HS-27A (cell line): Measurements from ENCODE around the gene PKP3.
"Not testable (repeated sequence)": the region's sequence is repeated elsewhere in the genome, so short reads cannot be mapped to it uniquely, and the experiment has no call there.

Experiments
- DNase-seq: peaks from one replicate; pipeline ENCODE4 v3.0.0-alpha.2; 2012; ENCODE audit warnings: low read depth, missing footprints

Gene PKP3

DNA sequence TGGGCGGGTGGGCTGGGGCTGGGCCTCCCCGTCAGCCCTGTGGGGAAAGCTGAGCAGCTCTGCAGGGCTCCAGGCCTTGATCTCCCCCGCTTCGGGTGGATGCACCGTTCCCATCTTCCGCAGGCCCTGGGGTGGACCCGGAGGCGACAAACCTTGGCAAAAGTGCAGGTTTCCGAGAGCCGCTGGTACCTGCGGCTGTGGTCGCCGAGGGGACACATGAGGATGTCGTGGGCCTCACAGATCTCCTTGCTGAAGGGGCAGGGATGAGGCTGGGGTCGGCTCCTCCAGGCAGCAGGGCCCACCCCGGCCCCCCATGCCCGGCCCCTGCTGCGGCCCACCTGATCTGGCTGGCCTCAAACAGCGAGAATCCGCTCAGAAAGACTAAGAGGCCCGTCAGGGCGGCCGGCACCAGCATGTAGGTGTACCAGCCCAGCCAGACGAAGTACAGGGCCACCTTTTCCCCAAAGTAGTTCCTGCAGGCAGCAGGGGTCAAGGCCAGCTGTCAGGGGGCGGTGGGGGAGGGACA is 36.0 kb downstream of the PKP3 start:
- DNase-seq: no peak

DNA sequence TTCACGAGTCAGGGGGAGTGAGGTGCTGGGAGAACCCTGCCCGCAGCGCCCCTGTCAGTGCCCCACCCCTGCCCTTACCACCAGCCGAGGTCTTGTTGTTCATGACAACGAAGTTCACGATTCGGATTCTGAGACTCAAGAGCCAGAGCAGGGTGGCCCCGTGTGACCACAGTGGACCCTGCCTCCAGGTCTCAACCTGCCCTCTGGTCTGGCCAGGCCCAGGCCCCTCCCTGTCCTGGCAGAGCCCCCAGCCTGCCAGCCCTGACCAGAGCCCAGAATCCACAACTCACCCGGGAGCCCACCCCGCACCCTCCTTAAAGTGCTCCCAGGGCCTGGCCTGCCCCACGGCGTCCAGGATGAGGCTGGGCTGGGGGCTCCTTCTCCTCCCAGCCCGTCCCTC is 37.9 kb downstream of the PKP3 start:
- no peak for DNase-seq

- no peak for DNase-seq
These were observed 38.6 kb downstream of the PKP3 start for GRCh38 chr11:432501-433100.

- DNase-seq: no peak
These were observed 39.1 kb downstream of the PKP3 start for GRCh38 chr11:433111-433510.

DNA sequence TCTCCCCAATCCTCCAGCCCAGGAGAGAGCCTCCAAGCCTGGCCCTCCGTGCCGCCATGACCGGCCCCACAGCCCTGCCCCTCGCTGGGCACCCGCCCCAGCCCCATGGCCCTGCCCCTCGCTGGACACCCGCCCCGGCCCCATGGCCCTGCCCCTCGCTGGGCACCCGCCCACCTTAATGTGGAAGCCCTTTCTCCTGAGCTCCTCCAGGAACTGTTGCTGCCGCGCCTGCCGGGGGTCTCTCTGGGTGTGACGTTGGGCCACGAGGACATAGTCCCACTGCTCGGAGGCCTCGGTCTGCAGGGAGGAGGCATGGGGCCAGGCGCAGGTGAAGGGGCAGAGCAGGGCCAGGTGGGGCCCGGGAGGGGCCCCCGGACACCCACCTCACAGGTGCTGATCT is 39.6 kb downstream of the PKP3 start:
- no peak for DNase-seq

DNA sequence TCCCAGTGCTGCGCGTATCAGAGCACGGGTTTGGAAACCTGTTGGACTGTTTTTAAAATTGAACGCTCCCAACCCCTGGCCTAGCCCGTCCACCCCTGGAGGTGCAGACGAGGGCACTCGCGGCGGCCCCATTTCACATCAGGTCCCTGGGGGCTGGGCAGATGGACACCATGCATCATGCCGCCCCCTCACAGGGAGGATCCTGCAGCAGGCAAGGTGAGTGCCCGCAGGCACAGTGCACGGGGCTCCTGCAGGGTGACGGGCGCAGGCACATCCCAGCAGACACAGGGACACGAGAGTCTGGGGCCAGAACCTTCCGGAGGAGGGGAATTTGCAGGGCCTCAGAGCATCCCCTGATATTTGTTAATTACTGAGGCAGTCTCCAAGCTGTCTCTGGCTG is 40.5 kb downstream of the PKP3 start:
- DNase-seq: no peak

GRCh38 chr11:434999-435740 is 41.2 kb downstream of the PKP3 start:
- not testable (repeated sequence) for DNase-seq

- DNase-seq: no peak
These were observed 43.3 kb downstream of the PKP3 start for GRCh38 chr11:437228-437870.

GRCh38 chr11:438101-438844 is 44.3 kb downstream of the PKP3 start:
- no peak for DNase-seq

DNA sequence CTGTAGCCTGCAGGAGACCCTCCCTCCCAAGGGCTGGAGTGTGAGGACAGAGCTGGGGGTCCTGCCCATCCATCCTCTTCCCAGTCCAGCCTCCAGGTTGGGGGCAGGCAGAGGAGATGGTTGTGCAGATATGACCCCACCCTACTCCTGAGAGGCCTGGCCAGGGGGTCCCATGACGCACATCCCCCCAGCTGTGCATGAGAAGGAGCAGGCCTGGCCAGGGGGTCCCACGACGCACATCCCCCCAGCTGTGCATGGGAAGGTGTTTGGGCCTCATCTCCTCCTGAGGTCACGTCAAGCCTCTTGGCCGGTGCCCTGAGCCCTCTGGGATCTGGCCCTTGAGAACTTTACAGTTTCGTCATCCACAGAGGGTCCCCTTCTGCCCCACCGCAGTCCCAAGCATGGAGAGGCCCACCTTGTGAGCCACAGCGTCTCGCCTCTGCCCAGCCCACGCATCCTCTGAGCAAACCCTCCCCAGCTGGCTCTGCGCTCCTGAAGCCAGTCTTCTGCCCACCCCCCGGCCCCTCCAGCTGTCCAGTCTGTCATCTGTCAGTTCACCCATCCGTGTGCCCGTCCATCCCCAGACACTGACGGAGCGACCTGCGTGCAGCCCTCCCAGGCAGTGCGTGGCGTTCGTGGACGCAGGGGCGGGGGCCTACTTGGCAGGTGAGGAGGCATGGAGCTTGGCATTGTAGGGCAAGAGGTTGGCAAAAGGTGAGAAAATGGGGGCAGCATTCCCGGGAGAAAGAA is 45.5 kb downstream of the PKP3 start:
- DNase-seq: no peak

DNA sequence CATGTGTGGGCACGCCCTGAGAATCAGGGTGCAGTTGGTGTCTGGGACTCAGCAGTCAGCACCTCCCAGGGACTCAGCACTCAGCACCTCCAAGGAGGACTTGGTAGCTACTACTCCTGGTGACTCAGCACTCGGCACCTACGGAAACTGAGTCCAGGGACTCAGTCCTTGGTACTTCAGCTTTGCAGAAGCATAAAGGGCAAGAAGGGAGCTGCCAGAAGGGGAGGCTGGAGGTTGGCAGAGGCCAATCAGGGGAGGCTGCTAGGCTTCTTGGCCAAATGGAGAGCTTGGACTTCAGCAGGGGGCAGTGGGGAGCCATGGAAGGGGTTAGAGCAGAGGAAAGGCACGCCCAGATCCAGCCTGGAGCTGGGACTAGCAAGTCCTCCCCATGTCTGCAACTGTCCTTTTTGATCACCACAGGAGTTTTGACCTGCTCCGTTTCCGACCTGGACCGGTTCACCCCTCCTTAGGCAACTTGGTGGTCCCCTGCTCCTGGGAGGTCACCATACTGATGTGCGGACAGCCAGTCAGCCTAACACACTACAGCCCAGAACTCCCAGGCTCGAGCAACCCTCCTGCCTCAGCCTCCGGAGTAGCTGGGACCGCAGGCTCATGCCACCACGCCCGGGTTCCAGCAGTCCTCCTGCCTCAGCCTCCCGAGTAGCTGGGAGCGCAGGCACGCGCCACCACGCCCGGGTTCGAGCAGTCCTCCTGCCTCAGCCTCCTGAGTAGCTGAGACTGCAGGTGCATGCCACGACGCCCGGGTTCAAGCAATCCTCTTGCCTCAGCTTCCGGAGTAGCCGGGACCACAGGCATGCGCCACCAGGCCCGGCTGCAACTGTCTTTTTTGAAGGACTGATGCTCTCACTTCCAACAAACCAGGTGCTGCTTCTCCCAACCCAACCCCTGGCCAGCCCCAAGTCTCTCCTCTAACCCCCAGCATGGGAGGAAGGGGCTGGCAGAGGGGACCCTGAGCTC is 46.3 kb downstream of the PKP3 start:
- no peak for DNase-seq

DNA sequence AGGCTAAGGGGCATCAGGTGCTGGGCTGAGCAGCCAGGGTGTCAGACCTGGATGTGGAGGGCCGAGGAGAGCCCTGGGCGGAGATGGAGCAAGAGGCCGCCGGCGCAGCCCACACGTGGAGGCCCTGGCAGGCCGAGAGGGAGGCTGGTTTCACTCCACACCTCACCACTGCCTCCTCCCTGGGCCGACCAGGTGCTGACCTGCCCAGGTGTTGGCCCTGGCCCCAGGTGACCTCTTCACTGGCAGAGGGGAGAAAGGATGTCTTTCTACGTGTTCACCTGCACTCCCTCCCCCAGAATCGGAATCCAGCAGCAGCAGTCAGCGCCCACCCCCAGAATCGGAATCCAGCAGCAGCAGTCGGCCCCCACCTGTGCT is 47.0 kb downstream of the PKP3 start:
- no peak for DNase-seq

DNA sequence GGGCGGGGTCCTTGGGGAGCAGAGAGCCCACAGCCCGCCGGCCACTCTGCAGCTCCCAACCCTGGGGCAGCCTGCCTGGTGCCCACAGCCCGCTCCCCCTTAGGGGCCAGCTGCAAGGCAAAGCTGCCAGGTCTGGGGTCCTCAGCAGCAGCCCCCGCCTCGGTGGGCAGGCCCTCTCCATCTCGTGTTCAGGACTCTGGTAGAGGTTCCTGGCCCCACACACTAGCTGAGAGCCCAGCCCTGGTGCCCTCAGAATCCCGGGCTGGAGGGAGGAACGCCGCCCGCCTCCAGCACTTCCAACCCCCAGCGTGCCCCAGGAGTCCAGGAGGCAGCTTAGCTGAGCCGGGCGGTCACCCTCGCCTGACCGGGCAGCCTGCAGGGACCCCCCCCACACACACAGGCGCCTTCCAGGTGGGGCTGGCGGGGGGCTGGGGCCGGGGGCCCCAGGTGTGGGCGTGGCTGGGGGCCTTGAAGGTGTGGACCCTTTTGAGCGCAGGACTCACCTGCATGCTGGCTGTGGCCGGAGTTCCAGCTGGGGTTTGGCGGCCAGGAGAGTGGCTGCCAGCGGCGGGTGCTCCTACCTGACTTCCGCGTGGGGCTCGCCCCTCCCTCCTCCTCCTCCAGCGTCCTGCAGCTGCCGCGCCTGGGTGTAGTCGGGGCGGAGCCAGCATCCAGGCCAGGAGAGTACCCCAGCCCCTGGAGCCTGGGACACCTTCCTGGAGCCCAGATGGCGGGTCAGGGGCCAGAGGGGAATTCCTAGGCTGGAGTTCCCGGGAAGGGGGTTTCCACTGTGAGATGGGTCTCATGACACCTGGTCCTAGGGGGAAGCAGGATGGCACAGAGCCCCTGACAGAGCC is 47.6 kb downstream of the PKP3 start, which contains the start of gene ANO9:
TSS of gene ANO9 (minus strand) at position 594 of the 857 bp plus-strand sequence. CDS start at position 509, 85 bp downstream.
- no peak for DNase-seq

DNA sequence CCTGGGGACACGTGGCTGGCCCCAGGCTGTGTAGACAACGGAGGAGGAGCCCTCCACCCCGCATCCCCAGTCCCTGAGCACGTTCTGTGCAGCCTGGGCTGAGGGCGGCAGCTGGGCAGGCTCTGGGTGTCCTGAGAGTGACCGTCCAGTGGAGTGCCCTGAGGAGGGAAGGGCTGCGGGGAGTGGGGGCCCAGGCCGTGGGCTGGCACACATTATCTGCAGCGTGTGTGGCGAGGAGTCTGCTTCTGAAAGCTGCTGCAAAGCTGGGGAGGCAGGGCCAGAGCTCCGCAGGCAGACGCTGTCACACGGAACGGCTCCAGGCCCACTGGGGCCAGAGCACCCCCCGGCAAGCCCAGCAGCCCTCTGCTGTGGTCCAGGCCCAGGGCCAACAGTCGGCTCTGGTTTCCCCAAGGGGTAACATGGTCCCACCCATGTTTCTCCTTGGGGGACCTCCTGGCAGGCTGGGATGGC is 48.6 kb downstream of the PKP3 start:
- no peak for DNase-seq

DNA sequence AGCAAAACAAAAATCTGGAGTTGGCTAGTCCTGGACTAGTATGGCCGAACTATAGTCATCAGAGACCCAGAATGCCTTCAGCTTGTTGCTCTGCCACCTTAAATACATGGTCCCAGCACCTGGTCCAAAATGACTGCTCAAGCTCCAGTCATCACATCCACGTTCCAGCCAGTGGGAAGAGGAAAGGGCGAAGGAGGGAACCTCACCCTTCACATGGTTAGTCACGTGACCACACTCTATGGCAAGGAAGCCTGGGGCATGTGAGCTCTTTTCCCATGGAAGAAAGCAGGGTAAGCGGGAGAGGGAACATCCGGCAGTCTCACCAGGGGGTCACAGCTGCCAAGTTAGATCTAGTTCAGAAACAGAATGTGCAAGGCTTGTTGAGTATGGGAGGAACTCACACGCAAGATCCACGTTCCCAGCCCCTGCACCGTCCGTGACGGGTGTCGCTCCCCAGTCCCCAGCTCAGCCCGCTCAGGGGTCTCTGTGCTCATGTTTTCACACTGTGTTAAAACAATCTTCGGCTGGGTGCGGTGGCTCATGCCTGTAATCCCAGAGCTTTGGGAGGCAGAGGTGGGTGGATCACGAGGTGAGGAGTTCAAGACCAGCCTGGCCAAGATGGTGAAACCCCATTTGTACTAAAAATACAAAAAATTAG is 49.7 kb downstream of the PKP3 start:
- no peak for DNase-seq

DNA sequence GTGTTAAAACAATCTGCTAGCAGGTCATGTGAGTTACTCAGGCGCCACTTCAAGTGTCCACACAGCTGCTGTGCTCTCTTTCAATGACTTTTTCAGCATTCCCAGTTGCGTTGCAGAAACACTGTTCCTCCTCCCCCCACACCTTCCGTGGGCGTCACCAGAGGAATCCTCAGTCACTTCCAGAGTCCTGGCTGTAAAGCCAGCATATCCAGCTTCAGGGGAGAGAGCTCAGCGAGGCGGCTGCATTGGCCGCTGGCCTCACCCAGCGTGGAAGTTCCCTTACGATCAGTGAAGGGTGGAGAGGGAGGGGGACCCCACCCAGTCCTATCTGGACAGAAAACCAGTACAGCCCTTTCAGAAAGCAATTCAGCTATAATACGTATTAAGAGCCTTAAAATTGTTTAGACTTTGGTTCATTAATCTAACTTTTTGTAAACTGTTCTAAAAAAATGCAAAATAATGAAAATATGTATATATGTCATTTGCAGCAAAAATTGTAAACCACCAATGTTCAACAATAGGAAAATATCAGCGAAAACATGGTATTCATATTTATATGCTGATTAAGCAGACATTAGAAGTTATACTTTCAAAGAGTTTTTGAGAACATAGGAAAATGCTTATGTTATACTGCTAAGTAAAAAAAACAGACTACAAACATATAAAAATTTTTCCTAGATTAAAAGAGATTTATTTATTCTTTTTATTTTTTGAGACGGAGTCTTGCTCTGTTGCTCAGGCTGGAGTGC is 50.6 kb downstream of the PKP3 start:
- no peak for DNase-seq

DNA sequence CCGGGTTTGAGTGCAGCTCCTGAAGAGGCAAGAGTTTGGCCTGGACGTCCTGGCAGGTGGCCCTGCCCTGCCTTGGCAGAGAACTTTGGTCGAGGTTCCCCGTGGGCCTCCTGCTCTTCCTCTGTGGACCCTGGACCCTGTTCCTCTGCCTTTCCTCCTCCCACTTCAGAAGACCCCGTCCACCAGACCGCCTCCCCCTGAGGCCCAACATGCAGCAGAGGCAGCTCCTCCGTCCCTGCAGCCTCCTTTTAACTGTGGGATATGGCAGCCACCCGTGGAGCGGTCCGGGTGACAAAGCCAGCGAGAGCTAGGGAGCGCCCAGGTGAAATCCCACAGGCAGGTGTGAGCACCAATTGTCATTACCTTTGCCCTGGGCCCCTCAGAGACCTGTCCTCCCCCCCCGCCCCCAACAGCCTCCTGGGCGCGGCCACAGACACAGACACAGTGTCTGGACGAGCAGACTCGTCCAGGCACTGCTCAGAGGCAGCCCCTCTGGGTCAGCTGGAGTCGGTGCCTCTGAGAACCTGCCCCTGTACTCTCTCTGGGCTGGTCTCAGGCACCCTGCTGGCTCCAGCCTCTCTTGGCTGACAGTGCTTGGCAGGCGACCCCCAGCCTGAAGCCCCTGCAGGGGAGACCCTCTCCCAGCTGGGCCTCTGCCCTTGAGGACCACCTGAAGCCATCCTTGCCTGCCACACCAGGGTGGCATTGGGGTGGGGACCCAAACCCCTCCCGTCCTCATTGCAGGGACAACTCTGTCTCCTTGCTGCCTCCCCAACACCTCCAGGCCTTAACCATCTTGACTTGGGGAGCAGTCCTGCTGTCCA is 52.0 kb downstream of the PKP3 start:
- DNase-seq: no peak
